ENCODE data around the gene ARID1B. TPM values are rescaled to one million over a fixed set of nuclear protein-coding genes. Genes with fewer than 3 reads are reported as not detected.

The ARID1B gene
- total RNA-seq, 2 donors from 2014 or later, result 74.0 to 110 TPM

DNA sequence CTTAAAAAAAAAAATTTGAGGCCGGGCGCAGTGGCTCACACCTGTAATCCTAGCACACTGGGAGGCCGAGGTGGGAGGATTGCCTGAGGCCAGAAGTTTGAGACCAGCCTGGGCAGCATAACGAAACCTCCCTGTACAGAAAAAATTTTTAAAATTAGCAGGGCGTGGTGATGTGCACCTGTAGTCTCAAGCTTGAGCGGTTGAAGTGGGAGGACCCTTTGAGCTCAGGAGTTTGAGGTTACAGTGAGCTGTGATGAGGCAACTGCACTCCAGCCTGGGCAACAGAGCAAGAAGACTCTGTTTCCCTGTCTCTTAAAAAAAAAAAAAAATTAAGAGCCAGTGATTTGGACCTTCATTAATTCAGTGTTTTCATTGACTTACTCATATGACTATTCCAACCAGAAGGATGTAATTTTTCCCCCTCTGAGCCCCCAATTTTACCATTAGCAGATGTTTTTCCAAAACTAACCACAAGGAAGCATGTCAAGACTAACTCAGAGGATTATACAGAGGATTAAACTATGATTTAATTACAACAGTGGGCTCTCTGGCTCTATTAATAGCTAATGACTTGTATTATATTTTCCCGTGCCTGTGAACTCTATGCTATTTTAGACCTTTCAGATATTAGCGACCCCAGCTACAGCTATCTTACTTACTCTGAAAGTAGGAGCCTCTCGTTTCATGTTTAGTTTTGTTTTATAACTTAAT is 75.1 kb downstream of the ARID1B start:
- WGBS, 2 experiments (ENCODE audit: insufficient coverage in 1 of 2, insufficient read length in 1 of 2), result 60 to 78% methylated on average over 6 to 8 of the region's 9 CpGs
- Histone ChIP-seq H3K27ac (ENCODE audit: low read depth, low read length) (no peak overlapping the region), H3K4me1 (ENCODE audit: control insufficient read depth, insufficient read depth, low read length) (peaks cover 13% of the 10 kb centered on the region), H3K9ac (ENCODE audit: extremely low read depth, low read length, poor library complexity, severe bottlenecking) (no peak overlapping the region), H3K36me3 (ENCODE audit: control insufficient read depth, insufficient read depth, low read length) (no peaks in the 10 kb centered on the region), H3K4me3 (ENCODE audit: low read length) (no peak overlapping the region), H3K9me3 (ENCODE audit: control insufficient read depth, low read length) (no peaks in the 10 kb centered on the region), H3K27me3 (ENCODE audit: control insufficient read depth, insufficient read depth, low read length, poor library complexity, severe bottlenecking) (no peaks in the 10 kb centered on the region)
- peaks cover 72% of the 10 kb centered on the region for H3K4me1 Mint-ChIP-seq
- H3K27me3 Mint-ChIP-seq (ENCODE audit: insufficient read depth), result no peaks in the 10 kb centered on the region
- H3K4me3 Mint-ChIP-seq, result no peak overlapping the region
- peak overlapping the region; percentile 78 for H3K27ac Mint-ChIP-seq
- no peaks in the 10 kb centered on the region for H3K9me3 Mint-ChIP-seq
- no peaks in the 10 kb centered on the region for H3K36me3 Mint-ChIP-seq (ENCODE audit: low read depth)
- DNase-seq, result no peak
- TF ChIP-seq, protein P1, sequence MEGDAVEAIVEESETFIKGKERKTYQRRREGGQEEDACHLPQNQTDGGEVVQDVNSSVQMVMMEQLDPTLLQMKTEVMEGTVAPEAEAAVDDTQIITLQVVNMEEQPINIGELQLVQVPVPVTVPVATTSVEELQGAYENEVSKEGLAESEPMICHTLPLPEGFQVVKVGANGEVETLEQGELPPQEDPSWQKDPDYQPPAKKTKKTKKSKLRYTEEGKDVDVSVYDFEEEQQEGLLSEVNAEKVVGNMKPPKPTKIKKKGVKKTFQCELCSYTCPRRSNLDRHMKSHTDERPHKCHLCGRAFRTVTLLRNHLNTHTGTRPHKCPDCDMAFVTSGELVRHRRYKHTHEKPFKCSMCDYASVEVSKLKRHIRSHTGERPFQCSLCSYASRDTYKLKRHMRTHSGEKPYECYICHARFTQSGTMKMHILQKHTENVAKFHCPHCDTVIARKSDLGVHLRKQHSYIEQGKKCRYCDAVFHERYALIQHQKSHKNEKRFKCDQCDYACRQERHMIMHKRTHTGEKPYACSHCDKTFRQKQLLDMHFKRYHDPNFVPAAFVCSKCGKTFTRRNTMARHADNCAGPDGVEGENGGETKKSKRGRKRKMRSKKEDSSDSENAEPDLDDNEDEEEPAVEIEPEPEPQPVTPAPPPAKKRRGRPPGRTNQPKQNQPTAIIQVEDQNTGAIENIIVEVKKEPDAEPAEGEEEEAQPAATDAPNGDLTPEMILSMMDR (conservative IDR thresholded peaks at IDR 0.05), result peak; percentile 26

DNA sequence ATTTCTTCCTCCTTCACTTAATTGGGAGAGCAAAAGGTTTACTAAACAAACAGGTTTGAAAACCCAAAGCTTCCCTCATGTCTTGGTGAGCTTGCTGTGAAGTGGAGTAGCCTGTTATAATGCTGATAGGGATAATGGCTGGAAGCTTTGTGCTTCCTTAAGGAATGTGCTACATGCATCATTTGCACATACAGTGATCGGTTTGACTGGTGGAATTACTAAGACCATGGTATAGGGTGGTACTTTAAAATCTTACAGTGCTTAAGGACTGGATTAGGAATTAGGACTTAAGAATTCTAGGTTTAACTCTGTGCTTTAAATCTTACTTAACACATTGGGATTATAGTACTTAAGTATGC is 75.7 kb downstream of the ARID1B start:
- 23% methylated on average over 1 of the region's 1 CpG; no CpG with 5 or more reads in 1 of the 2 experiments for WGBS, 2 experiments (ENCODE audit: insufficient coverage in 1 of 2, insufficient read length in 1 of 2)
- no peaks in the 10 kb centered on the region for H3K27me3 Mint-ChIP-seq (ENCODE audit: insufficient read depth)
- peak overlapping the region; percentile 78 for H3K27ac Mint-ChIP-seq
- DNase-seq, result no peak
- H3K9ac ChIP-seq (ENCODE audit: extremely low read depth, low read length, poor library complexity, severe bottlenecking), result no peak overlapping the region
- peaks cover 13% of the 10 kb centered on the region for H3K4me1 ChIP-seq (ENCODE audit: control insufficient read depth, insufficient read depth, low read length)
- H3K4me1 Mint-ChIP-seq, result peaks cover 67% of the 10 kb centered on the region
- H3K27ac ChIP-seq (ENCODE audit: low read depth, low read length), result no peak overlapping the region
- no peaks in the 10 kb centered on the region for H3K27me3 ChIP-seq (ENCODE audit: control insufficient read depth, insufficient read depth, low read length, poor library complexity, severe bottlenecking)
- no peaks in the 10 kb centered on the region for H3K36me3 Mint-ChIP-seq (ENCODE audit: low read depth)
- H3K9me3 ChIP-seq (ENCODE audit: control insufficient read depth, low read length), result no peaks in the 10 kb centered on the region
- TF ChIP-seq, protein P1 (conservative IDR thresholded peaks at IDR 0.05), result no peak
- no peak overlapping the region for H3K4me3 Mint-ChIP-seq
- no peaks in the 10 kb centered on the region for H3K9me3 Mint-ChIP-seq
- H3K4me3 ChIP-seq (ENCODE audit: low read length), result no peak overlapping the region
- no peaks in the 10 kb centered on the region for H3K36me3 ChIP-seq (ENCODE audit: control insufficient read depth, insufficient read depth, low read length)

DNA sequence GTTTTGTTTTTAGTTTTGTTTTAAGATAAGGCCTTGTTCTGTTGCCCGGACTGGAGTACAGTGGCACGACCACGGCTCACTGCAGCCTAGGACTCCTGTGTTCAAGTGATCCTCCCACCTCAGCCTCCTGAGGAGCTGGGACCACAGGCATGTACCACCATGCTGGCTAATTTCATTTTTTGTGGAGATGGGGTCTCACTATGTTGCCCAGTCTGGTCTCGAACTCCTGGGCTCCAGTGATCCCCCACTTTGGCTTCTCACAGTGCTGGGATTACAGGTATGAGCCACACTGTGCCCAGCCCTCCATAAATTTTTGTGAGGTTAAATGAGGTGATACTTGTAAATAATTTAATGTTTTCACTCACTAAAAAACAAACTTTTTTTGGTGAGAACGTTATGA is 76.6 kb downstream of the ARID1B start:
- H3K27me3 ChIP-seq (ENCODE audit: control insufficient read depth, insufficient read depth, low read length, poor library complexity, severe bottlenecking), result no peaks in the 10 kb centered on the region
- H3K4me3 ChIP-seq (ENCODE audit: low read length), result no peak overlapping the region
- no peak overlapping the region for H3K4me3 Mint-ChIP-seq
- peaks cover 13% of the 10 kb centered on the region for H3K4me1 ChIP-seq (ENCODE audit: control insufficient read depth, insufficient read depth, low read length)
- no peaks in the 10 kb centered on the region for H3K36me3 Mint-ChIP-seq (ENCODE audit: low read depth)
- H3K27ac Mint-ChIP-seq, result peak overlapping the region; percentile 31
- no peaks in the 10 kb centered on the region for H3K27me3 Mint-ChIP-seq (ENCODE audit: insufficient read depth)
- no peak overlapping the region for H3K9ac ChIP-seq (ENCODE audit: extremely low read depth, low read length, poor library complexity, severe bottlenecking)
- no peaks in the 10 kb centered on the region for H3K9me3 ChIP-seq (ENCODE audit: control insufficient read depth, low read length)
- H3K36me3 ChIP-seq (ENCODE audit: control insufficient read depth, insufficient read depth, low read length), result no peaks in the 10 kb centered on the region
- WGBS, 2 experiments (ENCODE audit: insufficient coverage in 1 of 2, insufficient read length in 1 of 2), result 93 to 99% methylated on average over 4 to 5 of the region's 5 CpGs
- peaks cover 58% of the 10 kb centered on the region for H3K4me1 Mint-ChIP-seq
- TF ChIP-seq, protein P1 (conservative IDR thresholded peaks at IDR 0.05), result no peak
- no peak for DNase-seq
- no peaks in the 10 kb centered on the region for H3K9me3 Mint-ChIP-seq
- H3K27ac ChIP-seq (ENCODE audit: low read depth, low read length), result no peak overlapping the region

Measured in endodermal cell (in vitro differentiated cells).